SK-N-SH (cell line): Measurements from ENCODE around the gene NXPH4. TPM values are rescaled to one million over a fixed set of nuclear protein-coding genes. Genes with fewer than 3 reads are reported as not detected.

Source experiments
- CTCF ChIA-PET: fragments of 300-600, 350-600 bp; formaldehyde crosslinking; extraction: SDS; loops from one replicate; lab custom pipeline; 2021; lab: Yijun Ruan, JAX
- POLR2A ChIA-PET: fragments of 350-600 bp; sonication (Branson Sonifier 250); formaldehyde crosslinking; extraction: SDS; loops from one replicate; lab custom pipeline; 2020; ENCODE audit warnings: antibody characterized with exemption, inconsistent platforms; lab: Yijun Ruan, JAX
- DNase-seq: peaks from one replicate; pipeline ENCODE4 v3.0.0; 2012
- H2AFZ ChIP-seq: fragments of 200-600 bp; sonication (generic); 2 replicates; pipeline ENCODE4 v1.8.1; 2016; ENCODE audit warnings: antibody characterized with exemption, mild to moderate bottlenecking, low read depth
- H3F3A ChIP-seq: fragments of 200-600 bp; sonication (generic); replicated peaks from 2 replicates; pipeline ENCODE3; 2016; ENCODE audit warnings: antibody characterized with exemption, mild to moderate bottlenecking; ENCODE audit not compliant: insufficient read depth
- H3K27ac ChIP-seq, 2 experiments: fragments of 200-500 bp in 1 of 2; fragments of 200-600 bp in 1 of 2; sonication (Bioruptor generic) in 1 of 2; sonication (generic), shearing (Covaris generic) in 1 of 2; 2 replicates each; pipeline versions ENCODE4 v1.5.1 to v1.6.1; 2014 to 2016; ENCODE audit warnings: low read depth in 2 of 2, inconsistent platforms in 1 of 2, low read length in 1 of 2, mild to moderate bottlenecking in 1 of 2, mixed read lengths in 1 of 2
- H3K27me3 ChIP-seq: fragments of 200-600 bp; sonication (generic), shearing (Covaris generic); 2 replicates; pipeline ENCODE4 v1.6.1; 2016; ENCODE audit warnings: mixed run types; ENCODE audit not compliant: insufficient read depth
- H3K36me3 ChIP-seq, 2 experiments: fragments of 200-500 bp in 1 of 2; fragments of 200-600 bp in 1 of 2; sonication (Bioruptor generic) in 1 of 2; sonication (generic) in 1 of 2; replicated peaks in 1 of 2; 2 replicates each; pipeline versions ENCODE3 to v1.5.1; 2014 to 2016; ENCODE audit warnings: low read length in 1 of 2, mild to moderate bottlenecking in 1 of 2; ENCODE audit not compliant: insufficient read depth in 2 of 2, control insufficient read depth in 1 of 2
- H3K4me1 ChIP-seq, 2 experiments: fragments of 200-500 bp in 1 of 2; fragments of 200-600 bp in 1 of 2; sonication (Bioruptor generic) in 1 of 2; sonication (generic), shearing (Covaris generic) in 1 of 2; 2 replicates each; pipeline versions ENCODE4 v1.5.1 to v1.6.1; 2014 to 2016; ENCODE audit warnings: low read depth in 1 of 2, low read length in 1 of 2, mixed run types in 1 of 2; ENCODE audit not compliant: insufficient read depth in 2 of 2, control insufficient read depth in 1 of 2
- H3K4me2 ChIP-seq: fragments of 200-600 bp; sonication (generic), shearing (Covaris generic); 2 replicates; pipeline ENCODE4 v1.6.1; 2017; ENCODE audit warnings: mixed run types
- H3K4me3 ChIP-seq, 2 experiments: fragments of 200-500 bp in 1 of 2; fragments of 200-600 bp in 1 of 2; sonication (Bioruptor generic) in 1 of 2; sonication (generic), shearing (Covaris generic) in 1 of 2; 2 replicates each; pipeline versions ENCODE4 v1.5.1 to v1.8.1; 2014 to 2016; ENCODE audit warnings: low read depth in 2 of 2, inconsistent platforms in 1 of 2, low read length in 1 of 2, mild to moderate bottlenecking in 1 of 2, mixed read lengths in 1 of 2, moderate library complexity in 1 of 2
- H3K79me2 ChIP-seq: fragments of 200-600 bp; sonication (generic); 2 replicates; pipeline ENCODE4 v1.8.1; 2017; ENCODE audit warnings: mild to moderate bottlenecking; ENCODE audit not compliant: insufficient read depth
- H3K9ac ChIP-seq: fragments of 200-600 bp; sonication (generic); 2 replicates; pipeline ENCODE4 v1.6.1; 2017; ENCODE audit warnings: mixed run types
- H3K9me2 ChIP-seq: fragments of 200-600 bp; sonication (generic); 2 replicates; pipeline ENCODE4 v1.6.1; 2017; ENCODE audit warnings: mixed run types
- H3K9me3 ChIP-seq: fragments of 200-600 bp; sonication (generic); 2 replicates; pipeline ENCODE4 v1.6.1; 2017; ENCODE audit warnings: mixed run types, mild to moderate bottlenecking, moderate library complexity
- H4K20me1 ChIP-seq: fragments of 200-600 bp; sonication (generic); 2 replicates; pipeline ENCODE4 v1.6.1; 2017; ENCODE audit warnings: mild to moderate bottlenecking, mixed run types; ENCODE audit not compliant: insufficient read depth
- CHD2 ChIP-seq: fragments of 150-350 bp; IDR thresholded peaks from 2 replicates; pipeline ENCODE4 v1.6.1; 2018; ENCODE audit warnings: low read length; ENCODE audit not compliant: partially characterized antibody
- CTCF ChIP-seq: fragments of 200-600 bp; sonication (generic); IDR thresholded peaks from 2 replicates; pipeline ENCODE4 v1.6.1; 2017; ENCODE audit warnings: antibody characterized with exemption, mild to moderate bottlenecking, moderate library complexity
- EP300 ChIP-seq, 2 experiments: IDR thresholded peaks; 2 replicates each; pipeline versions ENCODE4 v1.4.0 to v1.6.1; 2012; ENCODE audit warnings: borderline replicate concordance in 1 of 2, low read depth in 1 of 2, low read length in 1 of 2
- EZH2phosphoT487 ChIP-seq: fragments of 200-600 bp; sonication (generic); IDR thresholded peaks from 2 replicates; pipeline ENCODE4 v1.6.1; 2017; ENCODE audit warnings: low read depth, mixed run types, mild to moderate bottlenecking, antibody characterized with exemption, moderate library complexity, borderline replicate concordance
- FOXM1 ChIP-seq: IDR thresholded peaks from 2 replicates; pipeline ENCODE4 v1.4.0; 2012; ENCODE audit warnings: low read depth, mild to moderate bottlenecking
- GABPA ChIP-seq: IDR thresholded peaks from 2 replicates; pipeline ENCODE4 v1.4.0; 2012; ENCODE audit warnings: low read depth, mild to moderate bottlenecking
- GATA2 ChIP-seq: sonication (generic); formaldehyde crosslinking; IDR thresholded peaks from 2 replicates; pipeline ENCODE4 v1.5.0; 2020; ENCODE audit warnings: mild to moderate bottlenecking, missing genetic modification reagents
- NRF1 ChIP-seq: IDR thresholded peaks from 2 replicates; pipeline ENCODE4 v1.6.1; 2012; ENCODE audit warnings: low read depth, mild to moderate bottlenecking, low read length
- RCOR1 ChIP-seq: fragments of 150-350 bp; IDR thresholded peaks from 2 replicates; pipeline ENCODE4 v1.6.1; 2017; ENCODE audit warnings: antibody characterized with exemption, low read length
- REST ChIP-seq: IDR thresholded peaks from 2 replicates; pipeline ENCODE4 v1.6.1; 2012; ENCODE audit warnings: mild to moderate bottlenecking, low read depth, low read length, moderate library complexity
- SMC3 ChIP-seq: IDR thresholded peaks from 2 replicates; pipeline ENCODE4 v1.6.1; 2012; ENCODE audit warnings: low read depth, low read length, improper control_type of control experiment
- TCF12 ChIP-seq: IDR thresholded peaks from 2 replicates; pipeline ENCODE4 v1.4.0; 2012
- TEAD4 ChIP-seq: IDR thresholded peaks from 2 replicates; pipeline ENCODE4 v1.4.0; 2012; ENCODE audit warnings: mild to moderate bottlenecking, borderline replicate concordance; ENCODE audit not compliant: insufficient read depth
- ZBTB33 ChIP-seq: IDR thresholded peaks from 2 replicates; pipeline ENCODE4 v1.4.0; 2012; ENCODE audit warnings: low read depth, borderline replicate concordance
- WGBS: methylation state at CpG from one replicate; pipeline ENCODE4 v1.1.6; 2017; ENCODE audit warnings: low lambda C conversion rate; 5-methylcytosine and 5-hydroxymethylcytosine counted together
- polyA plus RNA-seq, 3 experiments: library from polyadenylated mRNA; depleted of rRNA; stranded (reverse); fragments of >200 nt; gene quantifications; 2 replicates each; pipeline ENCODE4 v1.2.3, GENCODE V29; 2012
- TF ChIP-seq, protein P1 (sequence below): fragments of 150-350 bp; IDR thresholded peaks from 2 replicates; pipeline ENCODE4 v1.6.1; 2016; ENCODE audit warnings: mild to moderate bottlenecking, low read depth, low read length
- TF ChIP-seq, protein P2 (sequence below): IDR thresholded peaks from 2 replicates; pipeline ENCODE4 v1.4.0; 2012; ENCODE audit warnings: low read depth, borderline replicate concordance

The NXPH4 gene
- polyA plus RNA-seq, 1 of the 3 experiments (the other 2 are of a cell fraction) = 0.31 TPM

- H3K36me3 ChIP-seq = peaks cover 24 to 57% of the 10 kb centered on the region in 2 experiments
- 0 out of 2 replicates have a peak, but pooled peaks cover 2% of the 10 kb centered on the region for H4K20me1 ChIP-seq
- POLR2A ChIA-PET = interaction anchor here (1.0 to 4.6 kb wide), 4 partner anchors 11 to 52 kb away, joined by 3 to 23 read pairs (median 5); partner anchors contain the start of gene LRP1
- no peak overlapping the region for H2AFZ ChIP-seq
- no peaks in the 10 kb centered on the region for H3K79me2 ChIP-seq
- no peaks in the 10 kb centered on the region for H3K9me3 ChIP-seq
- TF ChIP-seq CTCF (peak; percentile 35; the same call in 1 of the 2 replicates), EP300 (IDR thresholded peaks at IDR 0.05; ENCODE audit: borderline replicate concordance in 1 of 2, low read depth in 1 of 2, low read length in 1 of 2) (no peak), TCF12 (no peak), NRF1 (no peak), TEAD4 (no peak), CHD2 (no peak), ZBTB33 (no peak), RCOR1 (no peak)
- H3K27ac ChIP-seq = peak overlapping the region in 1 of 2 experiments; percentile 22; a peak in 1 of 4 replicates
- H3F3A ChIP-seq = no peaks in the 10 kb centered on the region
- no peak overlapping the region for H3K4me2 ChIP-seq
- H3K27me3 ChIP-seq = no peaks in the 10 kb centered on the region
- WGBS = 97% methylated on average over 6 of the region's 9 CpGs
- CTCF ChIA-PET = interaction anchor here (0.6 to 33.3 kb wide), 43 partner anchors 4 to 417 kb away, joined by 3 to 643 read pairs (median 5); partner anchors contain the start of genes LRP1, LRP1-AS, NAB2 and NEMP1
- DNase-seq = no peak
- no peak overlapping the region for H3K9ac ChIP-seq
- no peaks in the 10 kb centered on the region for H3K9me2 ChIP-seq
- peaks cover 0 to 16% of the 10 kb centered on the region in 2 experiments; a peak in 1 of 4 replicates for H3K4me1 ChIP-seq
- H3K4me3 ChIP-seq = no peak overlapping the region; a peak in 1 of 4 replicates
Measured at GRCh38 chr12:57176139-57176477, 40.5 kb upstream of the NXPH4 start.

- Histone ChIP-seq H3K4me1 (peaks cover 0 to 16% of the 10 kb centered on the region in 2 experiments; a peak in 1 of 4 replicates), H3F3A (peaks cover 4% of the 10 kb centered on the region), H3K9ac (no peak overlapping the region), H3K9me3 (no peaks in the 10 kb centered on the region), H3K4me2 (no peak overlapping the region), H3K4me3 (no peak overlapping the region), H3K79me2 (no peaks in the 10 kb centered on the region), H3K9me2 (no peaks in the 10 kb centered on the region), H4K20me1 (0 out of 2 replicates have a peak, but pooled peaks cover 2% of the 10 kb centered on the region), H2AFZ (no peak overlapping the region), H3K36me3 (peaks cover 24 to 63% of the 10 kb centered on the region in 2 experiments), H3K27ac (no peak overlapping the region), H3K27me3 (no peaks in the 10 kb centered on the region)
- no peak for DNase-seq
- ChIA-PET POLR2A (interaction anchor here (4.6 kb wide), 1 partner anchor 49 kb away, joined by 23 read pairs; the partner anchor contains the start of gene LRP1), CTCF (interaction anchor here (0.8 to 33.3 kb wide), 16 partner anchors 4 to 172 kb away, joined by 3 to 643 read pairs (median 8); partner anchors contain the start of genes LRP1, LRP1-AS, NAB2 and STAT6)
- 69% methylated on average over 4 of the region's 9 CpGs for WGBS
- TF ChIP-seq EZH2phosphoT487 = no peak
- no peak for TF ChIP-seq FOXM1
- no peak for TF ChIP-seq REST
- TF ChIP-seq, protein P1, sequence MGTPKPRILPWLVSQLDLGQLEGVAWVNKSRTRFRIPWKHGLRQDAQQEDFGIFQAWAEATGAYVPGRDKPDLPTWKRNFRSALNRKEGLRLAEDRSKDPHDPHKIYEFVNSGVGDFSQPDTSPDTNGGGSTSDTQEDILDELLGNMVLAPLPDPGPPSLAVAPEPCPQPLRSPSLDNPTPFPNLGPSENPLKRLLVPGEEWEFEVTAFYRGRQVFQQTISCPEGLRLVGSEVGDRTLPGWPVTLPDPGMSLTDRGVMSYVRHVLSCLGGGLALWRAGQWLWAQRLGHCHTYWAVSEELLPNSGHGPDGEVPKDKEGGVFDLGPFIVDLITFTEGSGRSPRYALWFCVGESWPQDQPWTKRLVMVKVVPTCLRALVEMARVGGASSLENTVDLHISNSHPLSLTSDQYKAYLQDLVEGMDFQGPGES = no peak
- no peak for TF ChIP-seq SMC3
- TF ChIP-seq RCOR1 = no peak
- TF ChIP-seq, protein P2, sequence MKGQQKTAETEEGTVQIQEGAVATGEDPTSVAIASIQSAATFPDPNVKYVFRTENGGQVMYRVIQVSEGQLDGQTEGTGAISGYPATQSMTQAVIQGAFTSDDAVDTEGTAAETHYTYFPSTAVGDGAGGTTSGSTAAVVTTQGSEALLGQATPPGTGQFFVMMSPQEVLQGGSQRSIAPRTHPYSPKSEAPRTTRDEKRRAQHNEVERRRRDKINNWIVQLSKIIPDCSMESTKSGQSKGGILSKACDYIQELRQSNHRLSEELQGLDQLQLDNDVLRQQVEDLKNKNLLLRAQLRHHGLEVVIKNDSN = no peak
- no peak for TF ChIP-seq GATA2 (CRISPR knock-in tag)
- no peak for TF ChIP-seq TEAD4
- TF ChIP-seq GABPA = no peak
Measured at GRCh38 chr12:57176846-57177245, 39.7 kb upstream of the NXPH4 start.
